Chondrocyte (in vitro differentiated cells): ENCODE data around the gene ASIC2. TPM values are rescaled to one million over a fixed set of nuclear protein-coding genes. Genes with fewer than 3 reads are reported as not detected.

Experiments
- DNase-seq: peaks from one replicate; pipeline ENCODE4 v3.0.0; 2021; ENCODE audit warnings: mixed read lengths, low spot score
- H3K27ac Mint-ChIP-seq: one replicate; pipeline ENCODE4 v1.8.0; 2021; ENCODE audit warnings: mild to moderate bottlenecking, moderate library complexity, mixed read lengths; ENCODE audit not compliant: unreplicated experiment
- H3K27me3 Mint-ChIP-seq: 2 replicates; pipeline ENCODE4 v1.8.0; 2021; ENCODE audit warnings: low read depth, mixed read lengths
- H3K36me3 Mint-ChIP-seq: 2 replicates; pipeline ENCODE4 v1.8.0; 2021; ENCODE audit warnings: low read depth, mixed read lengths
- H3K4me1 Mint-ChIP-seq: 2 replicates; pipeline ENCODE4 v1.8.0; 2021; ENCODE audit warnings: low read depth, mild to moderate bottlenecking, mixed read lengths
- H3K4me3 Mint-ChIP-seq: one replicate; pipeline ENCODE4 v1.8.0; 2021; ENCODE audit warnings: mild to moderate bottlenecking, moderate library complexity, mixed read lengths; ENCODE audit not compliant: unreplicated experiment
- H3K9me3 Mint-ChIP-seq: 2 replicates; pipeline ENCODE4 v1.8.0; 2021; ENCODE audit warnings: low read depth, mixed read lengths
- total RNA-seq: library from RNA; stranded (reverse); gene quantifications from 3 replicates; pipeline ENCODE4 v1.2.1, GENCODE V29; 2021
- TF ChIP-seq, protein P1 (sequence below): fragments of 200-600 bp; sonication (generic); IDR thresholded peaks from 2 replicates; pipeline ENCODE4 v1.5.0; 2021; ENCODE audit warnings: antibody characterized with exemption, mild to moderate bottlenecking, moderate library complexity

ASIC2 gene
- total RNA-seq, 1 donor from 2014 or later = not detected

DNA sequence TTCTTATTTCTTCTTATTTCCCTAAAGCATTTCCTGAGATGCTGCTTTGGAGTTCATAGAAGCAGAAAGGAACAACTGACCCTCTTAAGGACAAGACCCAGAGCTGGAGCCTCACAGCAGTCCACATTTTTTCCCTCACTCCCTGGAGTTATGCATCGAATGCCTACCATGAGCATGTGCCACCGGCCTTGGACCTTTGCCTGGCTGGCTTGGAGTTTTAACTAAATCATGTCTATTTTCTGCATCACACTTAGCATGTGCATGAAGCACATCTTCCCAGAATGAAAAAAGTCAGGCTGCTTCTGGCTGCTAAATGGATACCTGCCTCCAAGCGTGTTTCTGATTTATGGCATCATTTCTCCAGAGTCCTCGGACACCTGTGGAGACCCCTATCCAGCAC is 196.9 kb downstream of the ASIC2 start:
- H3K36me3 Mint-ChIP-seq = no peaks in the 10 kb centered on the region
- no peak for DNase-seq
- TF ChIP-seq, protein P1, sequence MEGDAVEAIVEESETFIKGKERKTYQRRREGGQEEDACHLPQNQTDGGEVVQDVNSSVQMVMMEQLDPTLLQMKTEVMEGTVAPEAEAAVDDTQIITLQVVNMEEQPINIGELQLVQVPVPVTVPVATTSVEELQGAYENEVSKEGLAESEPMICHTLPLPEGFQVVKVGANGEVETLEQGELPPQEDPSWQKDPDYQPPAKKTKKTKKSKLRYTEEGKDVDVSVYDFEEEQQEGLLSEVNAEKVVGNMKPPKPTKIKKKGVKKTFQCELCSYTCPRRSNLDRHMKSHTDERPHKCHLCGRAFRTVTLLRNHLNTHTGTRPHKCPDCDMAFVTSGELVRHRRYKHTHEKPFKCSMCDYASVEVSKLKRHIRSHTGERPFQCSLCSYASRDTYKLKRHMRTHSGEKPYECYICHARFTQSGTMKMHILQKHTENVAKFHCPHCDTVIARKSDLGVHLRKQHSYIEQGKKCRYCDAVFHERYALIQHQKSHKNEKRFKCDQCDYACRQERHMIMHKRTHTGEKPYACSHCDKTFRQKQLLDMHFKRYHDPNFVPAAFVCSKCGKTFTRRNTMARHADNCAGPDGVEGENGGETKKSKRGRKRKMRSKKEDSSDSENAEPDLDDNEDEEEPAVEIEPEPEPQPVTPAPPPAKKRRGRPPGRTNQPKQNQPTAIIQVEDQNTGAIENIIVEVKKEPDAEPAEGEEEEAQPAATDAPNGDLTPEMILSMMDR = no peak
- no peaks in the 10 kb centered on the region for H3K9me3 Mint-ChIP-seq
- H3K27me3 Mint-ChIP-seq = peaks cover 25% of the 10 kb centered on the region
- H3K4me1 Mint-ChIP-seq = no peaks in the 10 kb centered on the region
- no peak overlapping the region for H3K4me3 Mint-ChIP-seq
- no peak overlapping the region for H3K27ac Mint-ChIP-seq

DNA sequence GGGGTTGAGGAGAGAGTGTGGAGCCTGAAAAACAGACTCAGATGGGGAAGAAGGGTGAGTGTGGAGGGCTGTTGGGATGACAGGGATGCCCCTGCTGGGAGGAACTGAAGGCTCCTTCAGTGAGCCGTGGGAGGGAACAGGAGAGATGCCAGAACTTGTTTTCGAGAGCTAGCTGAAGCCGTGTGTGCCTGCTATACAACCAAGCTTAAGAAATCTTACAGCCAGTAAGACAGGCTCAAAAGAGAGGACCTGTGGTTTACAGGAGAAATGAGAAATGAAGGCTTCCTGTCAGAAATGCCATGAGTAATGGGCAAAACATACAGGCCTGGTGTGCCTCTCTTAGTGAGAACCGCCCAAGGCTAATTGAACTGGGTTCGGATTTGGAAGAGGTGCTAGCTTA is 201.8 kb downstream of the ASIC2 start:
- no peak for DNase-seq

DNA sequence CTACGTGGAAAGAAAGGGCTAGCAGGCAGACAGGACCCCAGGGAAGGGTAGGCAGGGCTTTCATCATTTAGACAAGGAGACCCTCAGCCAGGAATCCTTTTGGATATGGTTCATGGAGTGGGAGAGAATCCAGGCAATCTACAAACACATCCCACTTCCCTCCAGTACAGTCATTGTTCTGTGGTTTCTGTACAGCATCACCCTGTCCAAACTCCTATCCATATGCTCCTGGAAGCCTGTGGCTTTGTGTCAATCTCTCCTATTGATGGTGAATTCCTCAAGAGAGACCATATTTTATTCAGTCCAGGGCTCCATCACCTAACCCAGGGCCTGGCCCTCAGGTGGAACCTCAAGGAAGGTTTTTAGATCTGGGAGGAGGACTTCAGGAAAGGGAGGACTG is 202.3 kb downstream of the ASIC2 start:
- DNase-seq = no peak
- Mint-ChIP-seq H3K9me3 (no peaks in the 10 kb centered on the region), H3K27ac (no peak overlapping the region), H3K4me1 (no peaks in the 10 kb centered on the region), H3K27me3 (peaks cover 52% of the 10 kb centered on the region), H3K4me3 (no peak overlapping the region), H3K36me3 (no peaks in the 10 kb centered on the region)
- TF ChIP-seq, protein P1 = no peak

More for the DNA sequence above, 201.8 kb downstream of the ASIC2 start:
- TF ChIP-seq, protein P1 = no peak
- Mint-ChIP-seq H3K9me3 (no peaks in the 10 kb centered on the region), H3K36me3 (no peaks in the 10 kb centered on the region), H3K4me3 (no peak overlapping the region), H3K27ac (no peak overlapping the region), H3K4me1 (no peaks in the 10 kb centered on the region), H3K27me3 (peaks cover 47% of the 10 kb centered on the region)

DNA sequence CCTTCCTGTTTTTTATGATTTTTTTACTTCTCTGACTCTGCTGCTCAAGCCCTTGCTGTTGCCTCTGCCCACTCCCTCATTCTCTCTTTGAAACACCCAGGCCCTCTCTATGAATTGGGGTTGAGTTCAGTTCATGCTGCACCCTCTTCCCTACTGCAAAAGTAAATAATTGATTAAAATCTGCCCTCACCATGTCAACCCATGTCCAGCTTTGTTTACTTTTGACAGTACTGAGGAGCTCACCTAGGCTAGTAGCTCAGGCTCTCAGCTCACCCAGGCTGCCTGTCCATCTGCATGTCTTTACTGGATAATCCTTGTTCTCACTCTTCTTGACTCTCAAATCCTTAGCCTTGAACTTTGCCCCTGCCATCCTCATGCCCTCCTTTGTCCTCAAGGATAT is 206.2 kb downstream of the ASIC2 start:
- Mint-ChIP-seq H3K36me3 (no peaks in the 10 kb centered on the region), H3K27me3 (peaks cover 41% of the 10 kb centered on the region), H3K4me1 (no peaks in the 10 kb centered on the region), H3K4me3 (no peak overlapping the region), H3K27ac (no peak overlapping the region), H3K9me3 (no peaks in the 10 kb centered on the region)
- TF ChIP-seq, protein P1 = no peak
- no peak for DNase-seq

DNA sequence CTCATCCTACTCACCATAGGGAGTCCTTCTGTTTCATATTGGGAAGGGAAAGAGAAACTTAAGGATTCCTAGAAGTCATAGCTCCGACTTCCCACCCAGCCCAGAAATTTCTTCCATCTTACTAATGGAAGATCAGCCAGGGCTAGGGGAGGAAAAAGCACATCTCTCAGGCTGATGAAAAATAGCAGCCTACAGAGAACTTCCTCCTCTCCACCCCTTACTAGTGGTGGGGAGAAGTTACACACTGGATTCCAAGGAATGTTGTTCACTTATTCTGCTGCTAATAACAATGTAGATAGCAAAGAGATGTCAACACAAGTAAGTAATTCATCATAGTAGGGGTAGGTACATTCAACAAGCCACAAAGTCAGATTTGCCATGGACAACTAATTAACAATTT is 207.1 kb downstream of the ASIC2 start:
- no peak for DNase-seq
- H3K27me3 Mint-ChIP-seq = peaks cover 37% of the 10 kb centered on the region

More for the DNA sequence above, 207.1 kb downstream of the ASIC2 start:
- Mint-ChIP-seq H3K4me1 (no peaks in the 10 kb centered on the region), H3K4me3 (no peak overlapping the region), H3K36me3 (no peaks in the 10 kb centered on the region), H3K27ac (no peak overlapping the region), H3K9me3 (no peaks in the 10 kb centered on the region)
- TF ChIP-seq, protein P1 = no peak
